NCI-H2196 (cell line): ENCODE measurements around the gene CATSPERB.
"Not testable (repeated sequence)": the region's sequence is repeated elsewhere in the genome, so short reads cannot be mapped to it uniquely, and the experiment has no call there.

Source experiments
- DNase-seq: peaks from one replicate; lab custom pipeline; 2025; ENCODE audit not compliant: unreplicated experiment; lab: John Stamatoyannopoulos, UW

The CATSPERB gene

DNA sequence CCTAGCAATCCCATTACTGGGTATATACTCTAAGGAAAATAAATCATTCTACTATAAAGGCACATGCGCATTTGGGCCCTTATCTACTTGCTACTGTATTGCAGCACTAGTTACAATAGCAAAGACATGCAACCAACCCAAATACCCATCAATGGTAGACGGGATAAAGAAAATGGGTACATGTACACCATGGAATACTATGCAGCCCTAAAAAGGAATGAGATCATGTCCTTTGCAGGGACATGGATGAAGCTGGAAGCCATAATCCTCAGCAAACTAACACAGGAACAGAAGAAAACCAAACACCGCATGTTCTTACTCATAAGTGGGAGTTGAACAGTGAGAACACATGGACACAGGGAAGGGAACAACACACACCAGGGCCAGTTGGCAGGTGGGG is 54.2 kb downstream of the CATSPERB start:
- not testable (repeated sequence) for DNase-seq

DNA sequence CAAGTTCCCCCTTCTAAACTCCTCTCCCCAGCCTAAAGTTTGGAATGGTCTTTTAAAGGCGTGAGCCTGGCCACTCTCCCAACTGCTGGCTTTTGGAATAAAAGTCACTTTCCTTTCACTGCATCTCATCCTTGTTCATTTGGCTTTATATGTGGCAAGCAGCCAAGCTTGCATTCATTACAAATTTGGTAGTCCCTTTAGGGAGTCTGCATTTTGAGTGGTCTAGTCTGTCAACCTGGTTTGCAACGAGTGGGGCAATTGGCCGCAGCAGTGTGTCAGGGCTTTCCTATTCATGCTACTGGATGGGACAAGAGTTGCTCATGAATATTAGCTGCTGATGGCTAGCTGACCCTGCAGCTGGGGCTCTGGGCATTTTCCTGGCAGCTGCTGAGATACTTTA is 57.0 kb downstream of the CATSPERB start:
- DNase-seq: no peak

- no peak for DNase-seq
Measured at GRCh38 chr14:91669867-91670266, 62.0 kb downstream of the CATSPERB start.

DNA sequence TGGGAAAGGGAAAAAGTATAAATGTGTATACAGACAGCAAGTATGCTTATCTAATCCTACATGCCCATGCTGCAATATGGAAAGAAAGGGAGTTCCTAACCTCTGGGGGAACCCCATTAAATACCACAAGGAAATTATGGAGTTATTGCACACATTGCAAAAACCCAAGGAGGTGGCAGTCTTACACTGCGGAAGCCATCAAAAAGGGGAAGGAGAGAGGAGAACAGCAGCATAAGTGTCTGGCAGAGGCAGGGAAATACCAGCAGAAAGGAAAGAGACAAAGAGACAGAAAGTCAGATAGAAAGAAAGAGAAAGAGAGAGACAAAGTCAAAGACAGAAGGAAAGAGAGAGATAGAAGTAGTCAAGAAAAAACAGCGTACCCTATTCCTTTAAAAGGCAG is 64.8 kb downstream of the CATSPERB start:
- DNase-seq: not testable (repeated sequence)

DNA sequence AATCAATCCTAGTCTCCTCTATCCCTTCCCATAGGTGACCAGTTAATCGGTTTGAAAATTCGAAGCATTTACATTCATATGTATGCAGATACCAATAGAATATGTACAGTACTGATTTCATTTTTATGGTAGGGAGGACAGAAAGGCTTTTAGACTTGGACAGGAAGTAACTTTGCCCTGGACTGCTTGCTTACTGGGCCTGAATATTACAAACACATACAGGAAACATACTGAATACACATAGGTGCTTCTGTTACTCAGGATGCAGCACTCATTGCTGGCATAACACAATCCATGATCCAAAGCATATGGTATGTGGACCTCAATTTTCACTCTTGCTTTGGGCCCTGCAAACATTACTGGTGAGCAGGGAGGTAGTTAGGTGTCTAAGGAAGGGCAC is 71.1 kb downstream of the CATSPERB start:
- DNase-seq: no peak

DNA sequence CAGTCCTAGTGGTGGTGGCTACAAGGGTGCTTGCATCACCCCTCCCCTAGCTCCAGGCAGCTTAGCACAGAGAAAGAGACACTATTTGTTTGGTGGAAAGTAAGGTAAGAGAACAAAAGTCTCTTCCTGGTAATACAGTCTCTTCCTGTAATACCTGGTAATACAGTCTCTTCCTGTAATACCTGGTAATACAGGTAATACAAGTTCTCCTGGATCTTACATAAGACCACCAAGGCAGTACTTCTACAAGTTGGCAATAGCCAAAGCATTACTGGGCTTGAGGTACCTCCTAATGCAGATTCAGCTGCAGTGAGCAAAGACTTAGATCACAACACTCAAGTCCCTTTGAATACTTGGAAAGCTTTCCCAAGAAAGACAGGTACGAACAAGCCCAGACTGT is 77.0 kb downstream of the CATSPERB start:
- no peak for DNase-seq

DNA sequence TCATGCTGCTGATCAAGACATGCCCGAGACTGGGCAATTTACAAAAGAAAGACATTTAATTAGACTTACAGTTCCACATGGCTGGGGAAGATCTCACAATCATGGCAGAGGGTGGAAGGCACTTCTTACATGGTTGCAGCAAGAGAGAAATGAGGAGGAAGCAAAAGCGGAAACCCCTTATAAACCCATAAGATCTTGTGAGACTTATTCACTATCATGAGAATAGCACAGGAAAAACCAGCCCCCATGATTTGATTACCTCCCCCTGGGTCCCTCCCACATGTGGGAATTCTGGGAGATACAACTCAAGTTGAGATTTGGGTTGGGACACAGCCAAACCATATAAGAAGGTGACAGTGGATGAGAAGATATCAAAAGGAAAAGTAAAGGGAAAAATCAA is 78.4 kb downstream of the CATSPERB start:
- no peak for DNase-seq

GRCh38 chr14:91649930-91650329 is 82.0 kb downstream of the CATSPERB start:
- DNase-seq: peak; percentile 3

DNA sequence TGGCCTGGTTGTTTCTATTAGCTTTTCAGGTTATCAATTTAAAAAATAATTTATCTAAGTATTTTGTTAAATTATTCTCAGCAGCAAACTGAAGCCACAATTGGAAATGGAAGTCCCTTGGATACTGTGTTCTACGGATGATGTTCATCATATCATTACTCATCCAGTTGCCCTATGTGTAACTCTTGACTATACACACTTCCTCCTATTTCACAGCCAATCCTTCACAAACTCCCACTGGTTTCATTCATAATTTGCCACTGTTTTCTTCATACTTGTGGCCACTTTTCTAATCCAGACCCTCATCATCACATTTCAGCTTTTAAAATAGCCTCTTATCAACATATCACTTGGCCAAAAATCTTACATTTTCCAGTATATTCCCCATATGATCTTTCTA is 84.0 kb downstream of the CATSPERB start:
- DNase-seq: no peak

GRCh38 chr14:91636604-91637003 is 95.3 kb downstream of the CATSPERB start:
- no peak for DNase-seq

DNA sequence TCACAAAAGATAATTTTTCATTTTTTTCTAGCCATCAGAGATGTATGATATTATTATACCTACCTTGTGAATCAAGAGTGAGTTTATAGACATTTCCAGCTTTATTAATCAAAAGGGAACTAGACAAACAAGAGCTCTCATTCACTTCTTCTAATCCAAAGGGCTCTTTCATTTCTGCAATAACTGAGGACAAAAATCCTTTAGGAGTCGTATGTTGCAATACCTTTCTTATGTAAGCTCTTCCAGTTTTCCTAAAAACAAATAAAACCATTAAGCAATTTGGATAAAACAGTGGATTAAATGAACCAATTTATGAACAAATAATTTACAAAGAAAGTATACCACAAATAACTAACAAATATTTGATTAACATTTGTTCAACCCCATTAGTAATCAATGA is 107.1 kb downstream of the CATSPERB start:
- DNase-seq: no peak

DNA sequence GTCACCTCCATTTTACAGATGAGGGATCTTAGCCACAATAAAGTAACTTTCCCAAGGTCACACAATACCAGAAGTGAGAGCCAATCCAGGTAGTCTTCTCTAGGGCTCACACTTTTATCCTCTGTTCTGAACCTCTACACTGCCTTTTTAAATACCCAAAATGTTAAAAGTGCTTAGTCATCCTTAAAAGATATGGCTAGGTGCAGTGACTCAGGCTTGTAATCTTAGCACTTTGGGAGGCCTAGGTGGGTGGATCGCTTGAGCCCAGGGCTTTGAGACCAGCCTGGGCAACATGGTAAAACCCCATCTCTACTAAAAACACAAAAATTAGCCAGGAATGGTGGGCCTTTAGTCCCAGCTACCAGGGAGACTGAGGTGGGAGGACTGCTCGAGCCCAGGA is 117.7 kb downstream of the CATSPERB start:
- DNase-seq: no peak

- DNase-seq: no peak
Measured at GRCh38 chr14:91613459-91614112, 118.3 kb downstream of the CATSPERB start.

DNA sequence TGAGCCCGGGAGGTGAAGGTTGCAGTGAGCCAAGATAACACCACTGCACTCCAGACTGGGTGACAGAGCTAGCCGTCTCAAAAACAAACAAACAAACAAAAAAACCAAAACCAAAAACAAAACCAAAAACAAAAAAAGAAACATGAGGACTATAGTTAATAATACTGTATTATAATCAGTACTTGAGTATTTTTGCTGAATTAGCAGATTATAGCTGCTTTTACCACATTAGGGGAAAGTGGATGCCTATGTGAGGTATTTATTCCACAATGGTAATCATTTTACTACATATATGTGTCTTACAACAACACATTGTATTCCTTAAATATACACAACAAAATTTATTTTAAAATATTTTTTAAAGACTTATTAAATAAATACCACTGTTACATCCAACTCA is 120.4 kb downstream of the CATSPERB start:
- no peak for DNase-seq

DNA sequence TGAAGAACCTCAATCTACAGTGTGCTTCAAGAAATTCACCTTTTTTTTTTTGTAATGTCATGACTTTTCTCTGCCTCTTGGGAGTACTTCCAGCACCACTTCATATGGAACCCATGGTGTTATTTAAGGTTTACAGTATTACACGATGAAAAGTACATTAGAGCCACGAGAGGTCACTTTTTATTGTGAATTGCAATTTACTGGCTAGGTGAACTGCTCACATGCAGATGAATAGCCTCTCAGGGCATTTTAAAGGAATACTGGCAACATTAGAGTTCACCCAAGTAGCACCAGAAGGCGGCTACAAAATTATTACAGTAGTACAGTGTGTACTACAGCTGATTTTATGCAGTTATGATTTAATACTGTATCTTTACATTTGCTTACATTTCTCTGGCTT is 122.7 kb downstream of the CATSPERB start:
- no peak for DNase-seq

DNA sequence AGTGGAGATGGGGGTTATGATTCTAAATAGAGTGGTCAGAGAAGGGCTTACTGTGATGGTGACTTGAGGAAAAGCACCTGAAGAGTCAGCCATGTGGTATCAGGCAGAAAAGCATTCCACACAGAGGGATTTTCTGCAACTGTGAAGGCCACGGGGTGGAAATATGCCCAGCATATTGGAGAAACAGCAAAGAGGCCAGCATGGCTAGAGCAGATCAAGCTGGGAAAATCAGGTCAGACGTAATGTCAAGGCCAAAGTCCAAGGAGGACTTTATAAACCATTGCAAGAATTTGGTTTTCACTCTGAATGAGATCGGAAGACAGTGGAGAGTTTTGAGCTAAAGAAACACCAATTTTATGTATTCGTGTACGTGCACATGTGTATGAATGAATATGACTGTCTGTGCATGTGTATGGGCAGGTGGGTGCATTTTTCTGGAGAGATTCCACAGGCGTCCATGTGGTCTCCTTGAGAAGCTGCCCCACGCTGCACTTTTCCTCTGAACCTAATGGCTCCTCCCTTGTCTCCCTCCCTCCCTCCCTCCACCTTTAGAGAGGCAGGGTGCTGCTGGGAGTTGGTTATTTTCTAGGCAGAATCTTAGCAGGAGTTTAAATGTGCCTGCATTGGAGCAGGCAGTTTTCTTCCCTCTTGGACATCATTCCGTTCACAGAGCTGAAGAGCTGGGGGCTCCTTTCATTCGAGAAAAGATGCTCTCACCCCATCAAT is 124.4 kb downstream of the CATSPERB start:
- no peak for DNase-seq

- DNase-seq: no peak
Measured at GRCh38 chr14:91606851-91607250, 125.0 kb downstream of the CATSPERB start.

- not testable (repeated sequence) for DNase-seq
Measured at GRCh38 chr14:91604611-91605010, 127.3 kb downstream of the CATSPERB start.

GRCh38 chr14:91599994-91600393 is 131.9 kb downstream of the CATSPERB start:
- no peak for DNase-seq

GRCh38 chr14:91595736-91596135 is 136.2 kb downstream of the CATSPERB start:
- no peak for DNase-seq

DNA sequence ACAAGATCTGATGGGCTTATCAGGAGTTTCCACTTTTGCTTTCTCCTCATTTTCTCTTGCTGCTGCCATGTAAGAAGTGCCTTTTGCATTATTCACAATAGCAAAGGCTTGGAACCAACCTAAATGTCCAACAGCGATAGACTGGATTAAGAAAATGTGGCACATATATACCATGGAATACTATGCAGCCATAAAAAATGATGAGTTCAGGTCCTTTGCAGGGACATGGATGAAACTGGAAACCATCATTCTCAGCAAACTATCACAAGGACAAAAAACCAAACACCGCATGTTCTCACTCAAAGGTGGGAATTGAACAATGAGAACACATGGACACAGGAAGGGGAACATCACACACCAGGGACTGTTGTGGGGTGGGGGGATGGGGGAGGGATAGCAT is 137.9 kb downstream of the CATSPERB start:
- DNase-seq: not testable (repeated sequence)

DNA sequence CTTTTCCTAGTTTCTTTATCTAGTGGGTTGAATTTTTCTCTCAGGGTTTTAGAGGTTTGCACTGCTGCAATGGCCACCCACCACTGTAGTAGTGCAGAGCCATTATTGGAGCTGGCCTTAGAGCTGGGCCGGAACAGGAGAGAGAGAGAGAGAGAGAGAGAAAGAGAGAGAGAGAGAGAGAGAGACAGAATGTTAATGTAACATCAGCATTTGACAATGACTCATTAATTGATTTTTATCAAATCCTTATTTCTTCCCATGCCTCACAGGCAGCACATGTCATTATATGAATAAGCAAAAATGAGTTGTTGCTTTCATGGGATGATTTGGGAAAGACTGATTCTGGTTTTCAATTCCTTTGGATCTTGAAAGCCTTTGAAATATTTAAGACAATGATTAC is 145.5 kb downstream of the CATSPERB start:
- no peak for DNase-seq

DNA sequence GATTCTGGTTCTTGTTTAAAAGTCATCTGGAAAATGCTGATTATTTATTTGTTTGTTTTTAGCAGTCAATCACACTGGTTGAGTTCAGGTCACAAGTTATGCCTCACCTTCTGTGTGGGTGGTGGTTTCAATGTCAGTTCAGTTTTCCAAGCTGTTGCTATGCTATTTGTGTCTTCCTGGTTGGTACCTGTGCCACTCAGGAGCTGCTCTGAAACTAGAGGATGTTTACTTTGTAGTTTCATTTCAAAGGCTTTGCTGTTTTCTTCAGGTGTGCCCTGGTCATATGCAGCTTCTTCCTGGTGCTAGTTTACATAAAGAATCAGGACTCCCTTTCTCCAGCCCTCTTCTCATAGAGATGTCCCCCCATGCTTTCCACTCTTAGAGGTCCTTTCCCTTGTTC is 146.0 kb downstream of the CATSPERB start:
- no peak for DNase-seq
